GM21360 (cell line): ENCODE data around the gene TAF1D.
"Not testable (repeated sequence)": the region's sequence is repeated elsewhere in the genome, so short reads cannot be mapped to it uniquely, and the experiment has no call there.

Experiments used
- ATAC-seq: cut with Tn5 transposase; IDR thresholded peaks from one replicate; pipeline ENCODE4 v1.9.1; 2021; ENCODE audit warnings: mild to moderate bottlenecking, moderate library complexity; ENCODE audit not compliant: unreplicated experiment

TAF1D gene

GRCh38 chr11:93751001-93751400 lies 9.7 kb upstream of the TAF1D start:
- no peak for ATAC-seq

- no peak for ATAC-seq
These were observed 5.8 kb upstream of the TAF1D start for GRCh38 chr11:93747122-93747521.

GRCh38 chr11:93746101-93746500 lies 4.8 kb upstream of the TAF1D start:
- no peak for ATAC-seq

GRCh38 chr11:93745005-93745755 lies 3.9 kb upstream of the TAF1D start:
- ATAC-seq: not testable (repeated sequence)

GRCh38 chr11:93744669-93745004 lies 3.3 kb upstream of the TAF1D start:
- ATAC-seq: no peak

GRCh38 chr11:93743291-93743690 lies 2.0 kb upstream of the TAF1D start:
- ATAC-seq: no peak

- ATAC-seq: peak; percentile 8
These were observed 559 bp upstream of the TAF1D start for GRCh38 chr11:93741882-93742226.

- peak; percentile 35 for ATAC-seq
These were observed 583 bp downstream of the TAF1D start for GRCh38 chr11:93740730-93741093.

- ATAC-seq: no peak
These were observed 1.1 kb downstream of the TAF1D start for GRCh38 chr11:93740031-93740729.

- ATAC-seq: no peak
These were observed 2.6 kb downstream of the TAF1D start for GRCh38 chr11:93738647-93739081.

GRCh38 chr11:93737904-93738612 lies 3.2 kb downstream of the TAF1D start:
- ATAC-seq: no peak

GRCh38 chr11:93736129-93736528 lies 5.2 kb downstream of the TAF1D start:
- ATAC-seq: no peak

- ATAC-seq: no peak
These were observed 5.7 kb downstream of the TAF1D start for GRCh38 chr11:93735627-93736026.

GRCh38 chr11:93734427-93735222 lies 6.7 kb downstream of the TAF1D start:
- no peak for ATAC-seq

- ATAC-seq: no peak
These were observed 7.8 kb downstream of the TAF1D start for GRCh38 chr11:93733474-93733873.

GRCh38 chr11:93732237-93732892 lies 8.9 kb downstream of the TAF1D start:
- ATAC-seq: no peak

- no peak for ATAC-seq
These were observed 10.9 kb downstream of the TAF1D start for GRCh38 chr11:93730108-93731107.

GRCh38 chr11:93729129-93729616 lies 12.1 kb downstream of the TAF1D start:
- ATAC-seq: no peak

GRCh38 chr11:93728792-93729128 lies 12.5 kb downstream of the TAF1D start:
- ATAC-seq: no peak
